Coronary artery (tissue), 2 donors: ENCODE measurements around the gene PARD3.

ENCODE experiments used
- DNase-seq: peaks from one replicate; pipeline ENCODE4 v3.0.0-alpha.2; 2017; ENCODE audit warnings: low spot score
- H3K27ac ChIP-seq, 2 donors: fragments of 200-600 bp; sonication (generic); one replicate each; pipeline ENCODE4 v1.5.1; 2016 to 2019
- H3K4me3 ChIP-seq: fragments of 200-600 bp; sonication (generic); 2 replicates; pipeline ENCODE4 v1.5.1; 2016; ENCODE audit warnings: mild to moderate bottlenecking, moderate library complexity
- TF ChIP-seq, protein P1 (sequence below): fragments of 200-600 bp; sonication (generic); IDR thresholded peaks from one replicate; pipeline ENCODE4 v1.5.1; 2019; ENCODE audit warnings: antibody characterized with exemption

The PARD3 gene

DNA sequence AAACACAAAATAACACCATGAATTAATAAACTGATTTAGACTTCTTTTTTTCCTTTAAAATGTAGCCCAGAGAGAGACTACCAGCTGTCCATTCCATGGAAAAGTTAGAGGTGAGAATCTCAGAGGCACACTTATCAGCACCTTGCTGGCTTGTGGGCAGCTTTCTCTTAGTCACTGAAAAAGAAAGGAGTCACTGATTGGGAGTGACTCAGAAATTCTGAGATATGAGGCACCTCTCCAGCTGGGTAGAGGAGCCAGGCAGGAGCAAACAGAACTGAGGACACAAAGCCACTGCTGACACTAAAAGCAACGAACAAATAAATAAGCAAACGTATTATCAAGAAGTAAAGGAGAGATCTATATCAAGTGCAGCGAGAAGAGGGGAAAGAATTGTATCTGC, 310.6 kb downstream of the PARD3 start:
- Histone ChIP-seq H3K27ac (no peak overlapping the region), H3K4me3 (no peak overlapping the region)
- TF ChIP-seq, protein P1, sequence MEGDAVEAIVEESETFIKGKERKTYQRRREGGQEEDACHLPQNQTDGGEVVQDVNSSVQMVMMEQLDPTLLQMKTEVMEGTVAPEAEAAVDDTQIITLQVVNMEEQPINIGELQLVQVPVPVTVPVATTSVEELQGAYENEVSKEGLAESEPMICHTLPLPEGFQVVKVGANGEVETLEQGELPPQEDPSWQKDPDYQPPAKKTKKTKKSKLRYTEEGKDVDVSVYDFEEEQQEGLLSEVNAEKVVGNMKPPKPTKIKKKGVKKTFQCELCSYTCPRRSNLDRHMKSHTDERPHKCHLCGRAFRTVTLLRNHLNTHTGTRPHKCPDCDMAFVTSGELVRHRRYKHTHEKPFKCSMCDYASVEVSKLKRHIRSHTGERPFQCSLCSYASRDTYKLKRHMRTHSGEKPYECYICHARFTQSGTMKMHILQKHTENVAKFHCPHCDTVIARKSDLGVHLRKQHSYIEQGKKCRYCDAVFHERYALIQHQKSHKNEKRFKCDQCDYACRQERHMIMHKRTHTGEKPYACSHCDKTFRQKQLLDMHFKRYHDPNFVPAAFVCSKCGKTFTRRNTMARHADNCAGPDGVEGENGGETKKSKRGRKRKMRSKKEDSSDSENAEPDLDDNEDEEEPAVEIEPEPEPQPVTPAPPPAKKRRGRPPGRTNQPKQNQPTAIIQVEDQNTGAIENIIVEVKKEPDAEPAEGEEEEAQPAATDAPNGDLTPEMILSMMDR = no peak
- DNase-seq = no peak

DNA sequence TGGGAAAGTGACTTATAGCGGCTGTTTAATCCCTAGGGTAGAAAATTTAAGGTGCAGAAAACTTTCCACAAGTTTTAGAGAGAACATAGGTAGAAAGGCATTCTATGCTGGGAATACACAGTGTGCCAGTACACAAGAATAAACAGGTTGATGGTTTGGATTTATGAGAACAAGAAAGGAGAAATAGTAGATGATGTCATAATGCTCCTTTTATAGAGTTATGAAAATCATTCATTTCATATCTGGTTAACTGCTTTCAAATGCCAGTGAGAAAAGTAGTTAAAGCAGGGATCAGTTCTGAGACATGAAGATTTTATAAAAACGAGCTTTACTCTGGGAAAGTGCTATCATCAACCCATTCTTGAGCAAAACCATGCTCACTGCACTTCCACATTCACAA, 311.4 kb downstream of the PARD3 start:
- TF ChIP-seq, protein P1 = no peak
- Histone ChIP-seq H3K27ac (no peak overlapping the region), H3K4me3 (no peak overlapping the region)
- no peak for DNase-seq

DNA sequence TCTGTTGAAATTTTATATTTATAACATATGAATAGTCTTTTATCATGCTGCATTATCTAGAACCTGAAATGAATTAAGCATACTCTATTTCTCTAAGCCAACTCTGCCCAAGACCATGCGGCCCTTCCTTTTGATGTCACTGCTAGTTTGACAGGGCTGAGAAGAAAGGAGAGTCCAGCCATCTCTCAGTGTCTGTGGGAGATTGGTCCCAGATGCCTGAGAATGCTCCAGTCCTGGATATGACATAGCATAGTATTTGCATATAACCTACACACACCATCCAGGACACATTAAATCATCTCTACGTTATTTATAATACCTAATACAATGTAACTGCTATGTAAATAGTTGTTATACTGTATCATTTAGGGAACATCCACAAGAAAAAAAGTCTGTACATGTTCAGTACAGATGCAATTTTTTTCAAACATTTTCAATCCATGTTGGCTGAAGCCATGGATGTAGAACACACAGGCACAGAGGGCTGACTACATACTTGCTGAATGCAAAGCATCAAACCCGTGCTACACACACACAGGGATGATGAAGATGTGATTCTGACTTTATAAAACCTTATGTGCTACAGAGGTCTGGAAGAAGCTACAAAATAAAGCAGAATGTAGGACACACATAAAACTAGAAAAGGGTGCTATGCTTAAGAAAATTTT, 315.4 kb downstream of the PARD3 start:
- Histone ChIP-seq H3K27ac (no peak overlapping the region), H3K4me3 (no peak overlapping the region)
- TF ChIP-seq, protein P1 = no peak
- no peak for DNase-seq

DNA sequence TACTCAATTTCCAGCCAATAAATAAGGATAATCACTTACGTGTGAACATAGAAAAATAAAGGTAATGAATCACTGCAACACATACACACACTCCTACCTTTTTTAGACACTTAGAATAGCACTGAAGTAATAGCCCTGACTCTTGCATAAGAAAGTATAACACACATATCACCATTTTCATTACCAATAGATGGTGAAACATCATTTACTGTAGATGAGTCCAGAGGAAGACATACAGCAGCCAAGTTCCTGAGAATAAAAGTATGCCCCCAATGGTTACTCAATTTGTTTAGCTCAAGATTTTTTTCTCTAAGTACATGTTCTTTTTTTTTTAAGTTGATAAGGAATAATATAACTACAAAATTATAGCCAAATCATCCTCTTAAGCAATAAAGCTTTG, 316.3 kb downstream of the PARD3 start:
- Histone ChIP-seq H3K27ac (no peak overlapping the region), H3K4me3 (no peak overlapping the region)
- DNase-seq = no peak
- TF ChIP-seq, protein P1 = no peak

DNA sequence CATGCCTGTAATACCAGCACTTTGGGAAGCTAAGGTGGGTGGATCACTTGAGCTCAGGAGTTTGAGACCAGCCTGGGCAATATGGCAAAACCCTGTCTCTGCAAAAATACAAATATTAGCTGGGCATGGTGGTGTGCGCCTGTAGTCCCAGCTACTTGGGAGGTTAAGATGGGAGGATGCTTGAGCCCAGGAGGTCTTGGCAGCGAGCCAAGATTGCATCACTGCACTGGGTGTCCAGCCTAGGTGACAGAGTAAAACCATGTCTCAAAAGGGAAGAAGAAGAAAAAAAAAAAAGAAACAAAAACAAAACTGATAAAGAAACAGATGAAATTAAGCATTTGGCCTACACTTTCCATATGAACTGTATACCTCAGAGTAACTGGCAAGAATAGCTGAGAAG, 319.2 kb downstream of the PARD3 start:
- DNase-seq = no peak
- Histone ChIP-seq H3K27ac (no peak overlapping the region), H3K4me3 (no peak overlapping the region)
- TF ChIP-seq, protein P1 = no peak

DNA sequence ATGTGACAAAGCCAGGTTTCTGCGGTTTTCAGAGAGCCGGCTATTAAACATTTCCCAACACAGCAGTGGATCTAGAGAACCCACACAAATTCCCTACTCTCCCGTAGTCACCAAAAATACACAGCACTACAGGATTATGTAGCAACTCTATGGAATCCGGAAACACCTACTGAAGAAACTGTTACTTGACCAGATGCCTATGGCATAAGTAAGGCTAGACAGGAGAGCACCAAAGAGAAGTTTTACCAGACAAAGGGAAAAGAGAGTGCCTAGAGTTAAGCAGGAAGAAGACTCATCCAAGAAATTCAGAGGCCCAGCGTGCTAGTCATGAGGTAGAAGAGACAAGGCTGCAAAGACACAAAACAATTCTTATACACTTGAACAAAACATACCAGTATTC, 321.1 kb downstream of the PARD3 start:
- Histone ChIP-seq H3K27ac (no peak overlapping the region), H3K4me3 (no peak overlapping the region)
- TF ChIP-seq, protein P1 = no peak
- no peak for DNase-seq

DNA sequence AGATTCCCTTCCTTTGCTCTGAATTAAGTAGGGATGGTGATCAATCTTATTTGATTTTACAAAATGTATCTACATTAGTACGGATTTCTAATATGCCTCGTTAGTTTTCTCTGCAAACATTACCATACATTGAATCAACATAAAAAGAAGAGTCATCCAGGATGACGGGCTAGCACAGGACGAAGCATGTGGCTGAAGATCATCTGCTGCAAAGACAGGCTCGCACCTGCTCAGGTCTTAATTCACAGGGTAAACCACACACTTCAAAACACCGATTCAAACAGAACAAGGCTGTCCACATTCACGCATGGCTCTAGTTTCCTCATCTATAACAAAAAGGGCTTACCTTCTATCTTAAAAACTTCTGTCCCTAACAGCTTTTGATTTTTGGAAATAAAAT, 323.0 kb downstream of the PARD3 start:
- no peak for DNase-seq
- TF ChIP-seq, protein P1 = no peak
- Histone ChIP-seq H3K4me3 (no peak overlapping the region), H3K27ac (no peak overlapping the region)
